ENCODE results near the gene PGA3.
"Not testable (repeated sequence)": the region's sequence is repeated elsewhere in the genome, so short reads cannot be mapped to it uniquely, and the experiment has no call there.

DNA sequence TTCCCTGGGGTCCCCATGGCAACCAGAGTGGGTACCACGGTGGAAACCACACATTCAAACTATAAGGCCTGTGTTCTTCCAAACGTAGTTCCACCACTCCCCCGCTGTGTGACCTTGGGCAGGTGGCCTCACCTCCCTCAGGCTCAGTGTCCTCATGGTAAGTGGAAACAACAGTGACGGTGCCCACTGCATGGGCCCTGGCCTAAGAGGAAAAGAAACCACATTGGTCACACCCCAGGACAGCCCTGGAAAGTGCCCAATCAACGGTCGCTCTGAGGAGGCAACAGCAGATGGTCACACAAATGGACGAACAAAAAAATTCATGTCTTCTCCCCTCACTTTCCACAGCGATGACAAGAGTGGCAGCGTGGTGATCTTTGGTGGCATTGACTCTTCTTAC lies 44.8 kb downstream of the PGA3 start:
- TF ChIP-seq, protein P1, sequence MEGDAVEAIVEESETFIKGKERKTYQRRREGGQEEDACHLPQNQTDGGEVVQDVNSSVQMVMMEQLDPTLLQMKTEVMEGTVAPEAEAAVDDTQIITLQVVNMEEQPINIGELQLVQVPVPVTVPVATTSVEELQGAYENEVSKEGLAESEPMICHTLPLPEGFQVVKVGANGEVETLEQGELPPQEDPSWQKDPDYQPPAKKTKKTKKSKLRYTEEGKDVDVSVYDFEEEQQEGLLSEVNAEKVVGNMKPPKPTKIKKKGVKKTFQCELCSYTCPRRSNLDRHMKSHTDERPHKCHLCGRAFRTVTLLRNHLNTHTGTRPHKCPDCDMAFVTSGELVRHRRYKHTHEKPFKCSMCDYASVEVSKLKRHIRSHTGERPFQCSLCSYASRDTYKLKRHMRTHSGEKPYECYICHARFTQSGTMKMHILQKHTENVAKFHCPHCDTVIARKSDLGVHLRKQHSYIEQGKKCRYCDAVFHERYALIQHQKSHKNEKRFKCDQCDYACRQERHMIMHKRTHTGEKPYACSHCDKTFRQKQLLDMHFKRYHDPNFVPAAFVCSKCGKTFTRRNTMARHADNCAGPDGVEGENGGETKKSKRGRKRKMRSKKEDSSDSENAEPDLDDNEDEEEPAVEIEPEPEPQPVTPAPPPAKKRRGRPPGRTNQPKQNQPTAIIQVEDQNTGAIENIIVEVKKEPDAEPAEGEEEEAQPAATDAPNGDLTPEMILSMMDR (IDR thresholded peaks at IDR 0.05 in 8 of 11, conservative IDR thresholded peaks at IDR 0.05 in 3 of 11) = not testable (repeated sequence)
- TF ChIP-seq POLR2AphosphoS5 (IDR thresholded peaks at IDR 0.05) = not testable (repeated sequence)

Data from spleen (tissue), 7 donors.